ENCODE measurements around the gene SPATA31C1.
"Not testable (repeated sequence)": the region's sequence is repeated elsewhere in the genome, so short reads cannot be mapped to it uniquely, and the experiment has no call there.

SPATA31C1 gene

GRCh38 chr9:87917662-87918061 is at the start of gene SPATA31C1:
TSS of gene SPATA31C1 (plus strand) at chr9:87917962.
- not testable (repeated sequence) for DNase-seq (ENCODE audit: low read depth)

- DNase-seq (ENCODE audit: low read depth), result no peak
These were observed 49.6 kb upstream of the SPATA31C1 start for GRCh38 chr9:87868175-87868574.

GRCh38 chr9:87868635-87869034 is 49.1 kb upstream of the SPATA31C1 start:
- DNase-seq (ENCODE audit: low read depth), result no peak

GRCh38 chr9:87869082-87869481 is 48.7 kb upstream of the SPATA31C1 start:
- DNase-seq (ENCODE audit: low read depth), result peak; percentile 22

GRCh38 chr9:87871425-87872078 is 46.2 kb upstream of the SPATA31C1 start:
- DNase-seq (ENCODE audit: low read depth), result no peak

- DNase-seq (ENCODE audit: low read depth), result no peak
These were observed 45.6 kb upstream of the SPATA31C1 start for GRCh38 chr9:87872079-87872624.

- DNase-seq (ENCODE audit: low read depth), result no peak
These were observed 44.0 kb upstream of the SPATA31C1 start for GRCh38 chr9:87873607-87874303.

GRCh38 chr9:87874304-87874623 is 43.5 kb upstream of the SPATA31C1 start:
- no peak for DNase-seq (ENCODE audit: low read depth)

GRCh38 chr9:87875060-87875459 is 42.7 kb upstream of the SPATA31C1 start:
- no peak for DNase-seq (ENCODE audit: low read depth)

- DNase-seq (ENCODE audit: low read depth), result no peak
These were observed 41.8 kb upstream of the SPATA31C1 start for GRCh38 chr9:87875831-87876545.

GRCh38 chr9:87876708-87877107 is 41.1 kb upstream of the SPATA31C1 start:
- no peak for DNase-seq (ENCODE audit: low read depth)

GRCh38 chr9:87878989-87879511 is 38.7 kb upstream of the SPATA31C1 start:
- DNase-seq (ENCODE audit: low read depth), result peak; percentile 86

GRCh38 chr9:87880116-87880515 is 37.6 kb upstream of the SPATA31C1 start:
- no peak for DNase-seq (ENCODE audit: low read depth)

GRCh38 chr9:87880683-87881082 is 37.1 kb upstream of the SPATA31C1 start:
- no peak for DNase-seq (ENCODE audit: low read depth)

- no peak for DNase-seq (ENCODE audit: low read depth)
These were observed 35.1 kb upstream of the SPATA31C1 start, which contains the start of gene SPATA31E1 for GRCh38 chr9:87882627-87883026. TSS of gene SPATA31E1 (plus strand) at chr9:87882877. CDS start at chr9:87882892, 15 bp downstream.

GRCh38 chr9:87883274-87883673 is 34.5 kb upstream of the SPATA31C1 start:
- DNase-seq (ENCODE audit: low read depth), result no peak

- DNase-seq (ENCODE audit: low read depth), result peak; percentile 21
These were observed 33.8 kb upstream of the SPATA31C1 start for GRCh38 chr9:87883990-87884389.

GRCh38 chr9:87884578-87885459 is 32.9 kb upstream of the SPATA31C1 start:
- no peak for DNase-seq (ENCODE audit: low read depth)

GRCh38 chr9:87885484-87886189 is 32.1 kb upstream of the SPATA31C1 start:
- DNase-seq (ENCODE audit: low read depth), result no peak

GRCh38 chr9:87886210-87886932 is 31.4 kb upstream of the SPATA31C1 start:
- no peak for DNase-seq (ENCODE audit: low read depth)

Data from ELR (cell line).